ENCODE measurements around the gene CLEC14A. TPM values are rescaled to one million over a fixed set of nuclear protein-coding genes. Genes with fewer than 3 reads are reported as not detected.

The CLEC14A gene
- total and polyA plus RNA-seq, 10 donors: 4.1 to 33.6 (median 21.1) TPM

- H3K4me3 ChIP-seq: peak overlapping the region; percentile 27 to 70 (median 42)
- H3K27ac ChIP-seq: peak overlapping the region; percentile 55 to 92 (median 88)
- H3K4me1 ChIP-seq: peaks cover 0 to 17% (median 12%) of the 10 kb centered on the region in 6 donors
- TF ChIP-seq POLR2A (IDR thresholded peaks at IDR 0.05) (no peak), POLR2AphosphoS5 (IDR thresholded peaks at IDR 0.05) (no peak)
- WGBS, 5 donors: 0 to 7% (median 2%) methylated on average over 9 to 29 of the region's 29 CpGs
- no peaks in the 10 kb centered on the region for H3K9me3 ChIP-seq
- peaks cover 0 to 40% (median 15%) of the 10 kb centered on the region in 7 donors for H3K27me3 ChIP-seq (replicated peaks in 1 of 7)
- intact Hi-C loops (cut with DNase I; ENCODE audit: low total_unique reads): no loop called here
- peak; percentile 69 for DNase-seq
- no peaks in the 10 kb centered on the region for H3K36me3 ChIP-seq
These were observed 553 bp downstream of the CLEC14A start for GRCh38 chr14:38255408-38255672.

- 11 to 30% (median 13%) methylated on average over 22 to 44 of the region's 44 CpGs for WGBS, 5 donors
- TF ChIP-seq POLR2A (IDR thresholded peaks at IDR 0.05) (no peak), POLR2AphosphoS5 (IDR thresholded peaks at IDR 0.05) (peak in 1 of 3 donors; percentile 14)
- Histone ChIP-seq H3K27ac (peak overlapping the region; percentile 51 to 92 (median 88)), H3K4me3 (peak overlapping the region; percentile 27 to 70 (median 42)), H3K36me3 (no peaks in the 10 kb centered on the region), H3K27me3 (replicated peaks in 1 of 7) (peaks cover 0 to 40% (median 15%) of the 10 kb centered on the region in 7 donors), H3K4me1 (peaks cover 0 to 18% (median 12%) of the 10 kb centered on the region in 6 donors), H3K9me3 (no peaks in the 10 kb centered on the region)
- peak; percentile 72 for DNase-seq
- intact Hi-C loops (cut with DNase I; ENCODE audit: low total_unique reads): no loop called here
These were observed 1.1 kb downstream of the CLEC14A start for GRCh38 chr14:38254571-38255407.

GRCh38 chr14:38253676-38254075 is 2.2 kb downstream of the CLEC14A start:
- intact Hi-C loops (cut with DNase I; ENCODE audit: low total_unique reads): no loop called here
- peak overlapping the region in 5 of 8 donors; percentile 41 to 70 (median 49) for H3K4me3 ChIP-seq
- no peak for DNase-seq
- H3K27me3 ChIP-seq (replicated peaks in 1 of 7): peaks cover 0 to 40% (median 15%) of the 10 kb centered on the region in 7 donors
- TF ChIP-seq POLR2A (IDR thresholded peaks at IDR 0.05): no peak
- no peak for TF ChIP-seq POLR2AphosphoS5 (IDR thresholded peaks at IDR 0.05)
- no peak for TF ChIP-seq CTCF (IDR thresholded peaks at IDR 0.05 in 8 of 11, conservative IDR thresholded peaks at IDR 0.05 in 3 of 11)
- H3K36me3 ChIP-seq: no peaks in the 10 kb centered on the region
- peaks cover 0 to 21% (median 12%) of the 10 kb centered on the region in 6 donors for H3K4me1 ChIP-seq
- 50 to 68% (median 63%) methylated on average over 4 of the region's 4 CpGs for WGBS, 5 donors
- peak overlapping the region in 7 of 8 donors; percentile 83 to 92 (median 88) for H3K27ac ChIP-seq
- H3K9me3 ChIP-seq: no peaks in the 10 kb centered on the region

GRCh38 chr14:38252066-38252710 is 3.7 kb downstream of the CLEC14A start:
- no peak for DNase-seq
- WGBS, 5 donors: 61 to 81% (median 71%) methylated on average over 4 of the region's 4 CpGs
- Histone ChIP-seq H3K27ac (no peak overlapping the region), H3K36me3 (no peaks in the 10 kb centered on the region), H3K9me3 (no peaks in the 10 kb centered on the region), H3K4me3 (peak overlapping the region in 1 of 8 donors; percentile 31), H3K27me3 (replicated peaks in 1 of 7) (peaks cover 0 to 33% (median 15%) of the 10 kb centered on the region in 7 donors), H3K4me1 (peaks cover 0 to 21% (median 12%) of the 10 kb centered on the region in 6 donors)
- TF ChIP-seq POLR2A (IDR thresholded peaks at IDR 0.05): no peak
- TF ChIP-seq POLR2AphosphoS5 (IDR thresholded peaks at IDR 0.05): no peak
- TF ChIP-seq CTCF (IDR thresholded peaks at IDR 0.05 in 8 of 11, conservative IDR thresholded peaks at IDR 0.05 in 3 of 11): no peak
- intact Hi-C loops (cut with DNase I; ENCODE audit: low total_unique reads): no loop called here

GRCh38 chr14:38250331-38250730 is 5.6 kb downstream of the CLEC14A start:
- Histone ChIP-seq H3K4me1 (peaks cover 0 to 10% (median 3%) of the 10 kb centered on the region in 6 donors), H3K4me3 (no peak overlapping the region)

More at GRCh38 chr14:38250331-38250730, 5.6 kb downstream of the CLEC14A start:
- intact Hi-C loops (cut with DNase I; ENCODE audit: low total_unique reads): no loop called here
- DNase-seq: no peak
- peak overlapping the region in 1 of 8 donors; percentile 23 for H3K27ac ChIP-seq
- H3K27me3 ChIP-seq (replicated peaks in 1 of 7): peaks cover 0 to 20% (median 9%) of the 10 kb centered on the region in 7 donors
- no peaks in the 10 kb centered on the region for H3K9me3 ChIP-seq
- H3K36me3 ChIP-seq: no peaks in the 10 kb centered on the region
- TF ChIP-seq POLR2AphosphoS5 (IDR thresholded peaks at IDR 0.05) (no peak), CTCF (IDR thresholded peaks at IDR 0.05 in 8 of 11, conservative IDR thresholded peaks at IDR 0.05 in 3 of 11) (no peak), POLR2A (IDR thresholded peaks at IDR 0.05) (no peak)
